HG03521 (cell line): ENCODE measurements around the gene MAPK11.

Experiments used
- ATAC-seq: cut with Tn5 transposase; IDR thresholded peaks from one replicate; pipeline ENCODE4 v1.9.1; 2021; ENCODE audit warnings: mild to moderate bottlenecking, moderate library complexity; ENCODE audit not compliant: unreplicated experiment

The MAPK11 gene

GRCh38 chr22:50308597-50308935, 38.4 kb upstream of the MAPK11 start:
- no peak for ATAC-seq

- ATAC-seq = no peak
These were observed 37.9 kb upstream of the MAPK11 start for GRCh38 chr22:50307890-50308596.

GRCh38 chr22:50306753-50307749, 36.9 kb upstream of the MAPK11 start, which contains the start of gene PLXNB2:
Gene PLXNB2, minus strand, starts transcription at chr22:50307646. Its CDS starts 17,062 bp downstream, at chr22:50290584.
- peak; percentile 35 for ATAC-seq

DNA sequence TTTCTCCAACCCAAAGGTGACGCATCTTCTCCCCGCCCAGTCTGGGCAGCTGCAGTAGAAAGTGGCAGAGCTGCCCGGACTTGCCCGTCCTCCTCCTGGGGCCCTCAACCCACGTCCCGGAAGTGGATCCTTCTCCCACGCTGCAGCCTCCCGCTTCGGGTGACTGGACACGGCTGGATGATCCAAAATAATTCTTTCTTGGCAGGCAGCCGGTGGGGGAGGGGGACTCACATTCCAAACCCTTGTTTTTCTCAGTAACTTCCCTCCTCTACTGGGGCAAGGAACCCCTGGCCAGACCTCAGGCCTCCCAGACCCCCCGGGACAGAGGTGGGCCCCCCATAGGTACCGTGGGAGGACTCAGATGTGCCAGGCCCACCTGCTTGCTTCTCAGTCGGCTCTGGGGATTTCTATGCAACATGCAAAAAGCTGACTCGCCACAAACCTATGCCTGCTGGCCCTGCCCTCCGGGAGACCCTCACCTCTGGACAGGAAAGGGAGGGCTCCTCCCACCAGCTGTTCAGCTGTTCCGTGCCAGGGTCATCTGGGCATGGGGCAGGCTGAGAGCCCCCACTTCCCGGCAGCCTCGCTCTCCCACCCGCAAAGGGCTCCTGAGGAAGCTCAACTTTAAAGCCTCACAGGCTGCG, 35.9 kb upstream of the MAPK11 start:
- ATAC-seq = no peak

- no peak for ATAC-seq
These were observed 35.3 kb upstream of the MAPK11 start for GRCh38 chr22:50305393-50305922.

DNA sequence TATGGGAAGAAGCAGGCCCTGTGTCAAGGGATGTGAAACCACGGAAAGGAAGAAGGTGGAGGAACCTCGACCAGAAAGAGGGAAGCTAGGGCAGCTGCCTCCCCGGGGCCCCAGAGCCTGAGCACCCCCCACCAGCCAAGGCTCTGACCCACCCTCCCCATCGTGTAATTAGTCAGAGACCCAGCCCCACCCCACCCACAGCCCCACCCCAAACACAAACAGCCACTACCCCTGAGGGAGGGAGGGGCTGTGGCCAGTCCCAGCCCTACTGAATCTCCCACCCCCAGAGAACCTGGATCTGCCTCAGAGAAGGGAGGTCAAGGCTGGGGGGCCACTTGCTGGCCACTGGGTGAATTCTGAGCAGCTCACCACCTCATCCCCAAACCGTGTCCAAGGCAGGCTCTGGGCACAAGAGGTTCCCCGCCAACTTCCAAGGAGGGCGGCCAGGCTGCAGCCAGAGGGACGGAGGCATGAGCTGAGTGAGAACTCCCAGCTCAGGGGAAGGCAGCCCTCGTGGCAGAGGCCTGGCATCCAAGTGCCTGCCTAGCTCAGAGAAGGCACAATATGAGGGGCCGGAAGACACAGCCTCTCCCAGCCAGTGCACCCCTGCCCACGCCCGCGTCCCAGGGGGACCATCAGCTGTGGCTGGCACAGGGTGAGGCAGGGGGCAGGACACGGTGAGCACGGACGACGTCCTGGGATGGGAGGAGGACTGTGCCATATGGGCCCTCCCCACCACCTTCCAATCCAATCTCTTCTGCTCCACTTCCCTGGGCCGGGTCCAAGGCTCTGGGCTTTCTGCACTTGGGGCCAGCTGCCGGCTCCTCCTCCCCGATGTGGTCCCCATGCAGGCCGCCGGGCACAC, 34.6 kb upstream of the MAPK11 start:
- ATAC-seq = no peak

DNA sequence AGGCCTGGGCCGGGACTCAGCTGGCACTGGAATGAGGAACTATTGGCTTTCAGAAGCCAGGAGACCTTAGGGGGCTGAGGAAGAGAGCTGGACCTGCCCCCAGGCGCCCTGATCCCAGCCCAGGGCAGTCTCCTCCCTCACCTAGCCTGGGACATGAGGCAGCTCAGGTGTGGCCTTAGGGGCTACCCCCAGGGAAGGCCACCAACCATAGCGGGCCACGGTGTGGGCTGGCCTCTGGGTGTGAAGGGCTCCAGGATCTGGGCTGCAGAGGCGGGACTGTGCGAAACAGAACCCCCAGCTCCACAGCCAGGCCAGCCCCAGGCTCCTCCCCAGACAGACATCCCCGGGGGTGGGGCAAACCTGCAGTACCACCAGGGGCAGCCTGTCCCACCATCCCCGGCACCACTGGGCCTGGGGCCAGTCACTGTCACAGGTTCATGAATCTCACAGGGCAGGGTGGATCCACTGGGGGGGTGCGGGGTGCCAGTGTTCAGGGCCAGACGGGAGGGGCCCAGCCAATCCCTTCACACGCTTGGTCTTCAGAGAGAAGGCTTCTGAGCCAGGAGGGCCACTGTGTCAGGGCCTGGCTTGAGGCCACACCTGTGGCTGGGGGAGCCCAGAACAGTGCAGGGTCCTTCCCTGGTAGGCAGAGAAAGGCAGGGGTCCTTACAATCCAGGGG, 33.8 kb upstream of the MAPK11 start:
- no peak for ATAC-seq

DNA sequence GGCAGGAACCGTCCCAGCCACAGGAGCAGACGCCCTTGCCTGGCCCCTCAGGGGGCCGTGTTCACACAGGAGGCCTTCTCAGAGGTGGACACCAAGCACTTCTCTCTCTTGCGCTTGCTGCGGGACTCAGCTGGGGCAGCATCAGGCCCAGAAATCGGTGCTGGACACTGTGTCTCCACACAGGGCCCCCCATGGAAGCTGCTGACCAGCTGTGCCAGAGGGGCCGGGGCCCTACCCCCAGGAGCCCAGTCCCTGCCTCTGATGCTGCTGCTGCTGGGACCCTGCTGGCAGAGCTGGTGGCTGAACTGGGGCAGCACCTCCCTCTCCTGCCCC, 33.3 kb upstream of the MAPK11 start:
- no peak for ATAC-seq

DNA sequence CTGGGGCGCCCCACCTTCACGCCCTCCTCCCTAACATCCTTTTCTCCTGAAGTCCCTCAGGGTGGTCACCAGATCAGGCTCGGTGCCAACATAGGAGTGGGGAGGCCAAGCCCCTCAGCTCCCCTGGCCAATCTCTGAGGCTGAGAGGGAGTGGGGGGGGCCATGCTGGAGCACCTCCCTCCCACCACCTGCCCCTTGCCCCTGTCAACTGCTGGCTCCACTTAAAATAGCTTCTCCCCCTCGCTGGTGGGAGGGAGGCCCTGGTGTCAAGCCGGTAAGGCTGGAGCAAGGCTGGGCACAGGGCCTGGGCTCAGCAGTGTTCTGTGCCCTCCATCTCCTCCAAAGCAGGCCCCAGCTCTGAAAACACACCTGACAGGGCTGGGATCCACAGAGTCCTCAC, 32.4 kb upstream of the MAPK11 start:
- no peak for ATAC-seq

GRCh38 chr22:50302041-50302541, 31.9 kb upstream of the MAPK11 start:
- ATAC-seq = no peak

DNA sequence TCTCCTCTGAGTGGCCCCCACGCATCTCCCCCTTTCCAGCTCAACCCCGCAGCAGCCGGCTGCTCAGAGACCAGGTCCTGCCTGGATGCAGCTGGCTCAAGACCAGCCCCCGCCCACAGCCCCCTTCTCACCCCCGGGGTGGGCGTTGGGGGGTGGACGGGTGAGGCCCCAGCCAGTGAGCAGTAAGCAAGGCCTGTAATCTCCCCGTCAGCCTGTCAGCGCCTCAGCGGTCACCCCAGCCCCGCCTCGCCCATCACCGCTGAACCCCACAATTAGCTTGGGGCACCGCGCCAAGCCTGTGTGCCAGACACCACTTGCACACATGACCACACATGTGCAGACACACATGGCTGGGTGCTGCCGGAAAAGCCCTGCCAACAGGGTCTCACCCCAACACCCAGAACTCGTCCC, 31.4 kb upstream of the MAPK11 start:
- ATAC-seq = no peak

GRCh38 chr22:50300620-50301257, 30.6 kb upstream of the MAPK11 start:
- no peak for ATAC-seq

GRCh38 chr22:50299785-50300619, 29.8 kb upstream of the MAPK11 start:
- no peak for ATAC-seq

DNA sequence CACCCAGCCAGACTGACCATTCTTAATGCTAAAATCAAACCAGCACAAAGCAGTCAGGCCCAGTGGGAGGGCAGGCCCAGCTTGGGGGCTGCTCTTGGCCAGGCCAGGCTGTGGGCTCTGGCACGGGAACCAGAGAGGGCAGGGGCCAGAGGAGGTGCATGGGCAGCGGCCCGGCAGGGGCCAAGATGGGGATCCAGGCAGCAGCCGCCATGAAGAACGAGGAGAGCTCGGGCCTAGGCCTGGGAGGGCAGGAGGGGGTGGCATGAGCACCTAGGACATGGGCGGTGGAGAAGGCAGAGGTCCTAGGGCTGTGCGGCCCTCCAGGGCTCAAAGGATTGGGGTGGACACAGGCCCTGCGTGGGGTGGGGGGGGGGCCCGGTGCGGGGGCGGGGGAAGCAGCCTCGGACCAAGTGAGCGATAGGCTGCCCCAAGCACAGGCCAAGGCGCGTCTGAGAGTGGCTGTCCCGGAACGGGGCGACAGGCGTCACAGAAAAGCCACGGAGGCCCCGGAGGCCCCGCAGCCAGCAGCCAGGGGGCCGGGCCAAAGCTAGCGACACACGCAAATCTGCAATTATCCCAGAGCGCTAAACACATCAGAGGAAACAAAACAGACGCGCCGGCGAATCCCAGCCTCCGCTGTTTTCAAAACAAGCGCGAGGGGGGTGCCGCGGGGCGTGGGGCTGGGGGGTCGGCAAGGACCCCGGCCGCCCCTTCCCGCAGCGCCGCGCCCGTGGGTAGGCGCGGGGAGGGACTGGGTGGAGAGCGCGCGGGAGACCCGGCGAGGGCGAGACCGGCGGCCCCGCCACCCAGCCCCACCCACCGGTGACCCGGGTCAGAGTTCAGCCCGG, 29.0 kb upstream of the MAPK11 start:
- ATAC-seq = no peak

GRCh38 chr22:50298266-50298637, 28.1 kb upstream of the MAPK11 start:
- no peak for ATAC-seq

DNA sequence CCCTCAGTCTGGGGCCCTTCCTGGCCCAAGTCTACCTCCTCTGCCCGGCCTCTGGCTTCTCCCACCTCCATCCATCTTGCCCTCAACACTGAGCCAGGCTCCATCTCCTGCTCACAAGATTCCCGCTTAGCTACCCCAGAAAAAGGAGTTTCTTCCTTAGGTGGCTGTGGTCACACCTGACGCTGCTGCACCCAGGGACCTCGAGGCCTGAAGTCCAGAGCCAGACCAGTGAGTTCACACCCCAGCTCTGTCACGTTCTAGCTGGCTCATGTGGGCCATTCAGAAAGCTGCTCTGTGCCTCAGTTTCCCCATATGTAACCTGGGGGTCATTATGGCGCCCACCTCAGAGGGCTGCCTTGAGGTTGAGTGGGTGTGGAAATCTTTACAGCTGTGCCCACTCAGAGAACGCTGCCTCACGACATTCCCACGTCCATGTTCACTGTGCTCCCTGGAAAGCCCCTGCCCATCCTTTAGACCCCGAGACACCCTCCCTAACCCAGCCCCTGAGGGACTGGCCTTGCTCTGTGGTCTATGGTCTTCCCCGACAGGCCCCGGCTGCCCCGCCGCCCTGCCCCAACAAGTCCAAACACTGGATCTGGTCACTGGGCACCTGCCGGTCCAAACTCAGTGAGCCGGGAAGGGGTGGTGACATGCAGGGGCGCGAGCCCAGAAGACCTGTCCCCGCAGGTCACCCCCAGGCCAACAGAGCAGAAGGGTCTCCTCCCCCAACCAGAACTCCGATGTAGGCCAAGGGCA, 27.5 kb upstream of the MAPK11 start:
- ATAC-seq = no peak
